H1 (cell line): ENCODE measurements around the gene OLIG2. TPM values are rescaled to one million over a fixed set of nuclear protein-coding genes. Genes with fewer than 3 reads are reported as not detected.

Experiments used
- CTCF ChIA-PET: fragments of 300-600 bp; sonication (Branson Sonifier 250); formaldehyde crosslinking; loops from one replicate; lab custom pipeline; 2021; ENCODE audit not compliant: partially characterized antibody; lab: Charles Lee
- POLR2A ChIA-PET: fragments of 300-600 bp; sonication (Branson Sonifier 250); formaldehyde crosslinking; loops from one replicate; lab custom pipeline; 2021; ENCODE audit warnings: inconsistent platforms; ENCODE audit not compliant: partially characterized antibody; lab: Charles Lee
- DNase-seq, 2 experiments: peaks; one replicate each; pipeline versions ENCODE4 v3.0.0 to v3.0.0-alpha.2; 2010 to 2022; ENCODE audit warnings: low spot score in 2 of 2, low read depth in 1 of 2, mixed read lengths in 1 of 2
- FAIRE-seq: peaks from 2 replicates; lab custom pipeline; 2011; peaks lifted over from hg19 to GRCh38; lab: Jason Lieb, UNC
- H2AFZ ChIP-seq: 2 replicates; pipeline ENCODE4 v1.8.1; 2012; ENCODE audit warnings: low read length, inconsistent platforms
- H2AK5ac ChIP-seq: 2 replicates; pipeline ENCODE4 v1.6.1; 2013; ENCODE audit warnings: low read depth, low read length
- H2BK120ac ChIP-seq: replicated peaks from 2 replicates; pipeline ENCODE3; 2013; ENCODE audit warnings: low read depth, low read length, inconsistent platforms
- H2BK12ac ChIP-seq: 2 replicates; pipeline ENCODE4 v1.6.1; 2013; ENCODE audit warnings: low read depth, low read length
- H2BK15ac ChIP-seq: 2 replicates; pipeline ENCODE4 v1.6.1; 2013; ENCODE audit warnings: low read length
- H2BK20ac ChIP-seq: 2 replicates; pipeline ENCODE4 v1.6.1; 2013; ENCODE audit warnings: low read length
- H2BK5ac ChIP-seq: 2 replicates; pipeline ENCODE4 v1.6.1; 2013; ENCODE audit warnings: low read depth, low read length
- H3K14ac ChIP-seq: 2 replicates; pipeline ENCODE4 v1.6.1; 2013; ENCODE audit warnings: inconsistent platforms; ENCODE audit not compliant: insufficient read length
- H3K18ac ChIP-seq: 2 replicates; pipeline ENCODE4 v1.6.1; 2013; ENCODE audit warnings: low read length; ENCODE audit errors: extremely low read depth
- H3K23ac ChIP-seq: 2 replicates; pipeline ENCODE4 v1.6.1; 2013; ENCODE audit warnings: inconsistent platforms; ENCODE audit not compliant: insufficient read length
- H3K23me2 ChIP-seq: 2 replicates; pipeline ENCODE4 v1.6.1; 2013; ENCODE audit warnings: low read depth, low read length
- H3K27ac ChIP-seq: 2 replicates; pipeline ENCODE4 v1.6.1; 2011; ENCODE audit warnings: low read depth, low read length, inconsistent platforms
- H3K27me3 ChIP-seq, 4 experiments: replicated peaks in 1 of 4; 1 replicate in 1 of 4; 2 replicates in 3 of 4; pipeline versions ENCODE4 v1.6.1 to v1.8.1; 2011 to 2013; ENCODE audit warnings: low read length in 3 of 4, mild to moderate bottlenecking in 3 of 4, inconsistent platforms in 2 of 4, mixed read lengths in 2 of 4, moderate library complexity in 1 of 4; ENCODE audit not compliant: control insufficient read depth in 3 of 4, insufficient read depth in 3 of 4; ENCODE audit errors: extremely low read depth in 1 of 4
- H3K36me3 ChIP-seq, 4 experiments: 2 replicates each; pipeline versions ENCODE4 v1.6.1 to v1.8.1; 2011 to 2013; ENCODE audit warnings: mild to moderate bottlenecking in 4 of 4, low read length in 3 of 4, moderate library complexity in 2 of 4, control low read depth in 1 of 4, inconsistent platforms in 1 of 4; ENCODE audit not compliant: insufficient read depth in 4 of 4, control insufficient read depth in 2 of 4
- H3K4ac ChIP-seq: replicated peaks from 2 replicates; pipeline ENCODE3; 2013; ENCODE audit warnings: low read length, low read depth, mixed read lengths, inconsistent platforms; ENCODE audit not compliant: insufficient read length
- H3K4me1 ChIP-seq, 4 experiments: replicated peaks in 1 of 4; 1 replicate in 1 of 4; 2 replicates in 3 of 4; pipeline versions ENCODE4 v1.6.1 to v1.8.1; 2011 to 2013; ENCODE audit warnings: low read length in 3 of 4, inconsistent platforms in 2 of 4, mixed read lengths in 1 of 4; ENCODE audit not compliant: insufficient read depth in 4 of 4, control insufficient read depth in 3 of 4
- H3K4me2 ChIP-seq, 2 experiments: 2 replicates each; pipeline versions ENCODE4 v1.6.1 to v1.8.1; 2011 to 2013; ENCODE audit warnings: low read depth in 2 of 2, low read length in 2 of 2, control low read depth in 1 of 2, inconsistent platforms in 1 of 2, mild to moderate bottlenecking in 1 of 2; ENCODE audit not compliant: insufficient read depth in 1 of 2
- H3K4me3 ChIP-seq, 4 experiments: fragments of 200-600, 300-600 bp in 1 of 4; sonication (generic), shearing (Covaris generic), sonication (Bioruptor Twin) in 1 of 4; 2 replicates each; pipeline versions ENCODE4 v1.5.1 to v1.8.1; 2011 to 2016; ENCODE audit warnings: low read length in 4 of 4, low read depth in 3 of 4, control low read depth in 2 of 4, inconsistent platforms in 2 of 4, mild to moderate bottlenecking in 2 of 4, mixed read lengths in 1 of 4, moderate library complexity in 1 of 4; ENCODE audit not compliant: insufficient read depth in 2 of 4; ENCODE audit errors: extremely low read depth in 1 of 4
- H3K56ac ChIP-seq: replicated peaks from 2 replicates; pipeline ENCODE3; 2013; ENCODE audit warnings: low read depth, mild to moderate bottlenecking, mixed read lengths, low read length, inconsistent platforms; ENCODE audit not compliant: insufficient read length
- H3K79me1 ChIP-seq: 2 replicates; pipeline ENCODE4 v1.6.1; 2013; ENCODE audit warnings: low read depth, low read length, control low read depth
- H3K79me2 ChIP-seq, 2 experiments: 2 replicates each; pipeline versions ENCODE4 v1.6.1 to v1.8.1; 2012 to 2013; ENCODE audit warnings: low read length in 2 of 2, mild to moderate bottlenecking in 2 of 2, inconsistent platforms in 1 of 2; ENCODE audit not compliant: insufficient read depth in 2 of 2, control insufficient read depth in 1 of 2
- H3K9ac ChIP-seq, 4 experiments: replicated peaks in 1 of 4; 1 replicate in 1 of 4; 2 replicates in 3 of 4; pipeline versions ENCODE4 v1.6.1 to v1.8.1; 2011 to 2013; ENCODE audit warnings: low read depth in 3 of 4, low read length in 3 of 4, control low read depth in 2 of 4, mild to moderate bottlenecking in 2 of 4, moderate library complexity in 2 of 4, inconsistent platforms in 1 of 4; ENCODE audit errors: extremely low read depth in 1 of 4
- H3K9me3 ChIP-seq, 2 experiments: 2 replicates each; pipeline versions ENCODE4 v1.6.1 to v1.8.1; 2012 to 2013; ENCODE audit warnings: mild to moderate bottlenecking in 2 of 2, moderate library complexity in 2 of 2, control low read depth in 1 of 2, inconsistent platforms in 1 of 2, low read depth in 1 of 2, low read length in 1 of 2, mixed read lengths in 1 of 2; ENCODE audit not compliant: insufficient read depth in 2 of 2
- H4K20me1 ChIP-seq, 2 experiments: replicated peaks in 1 of 2; 2 replicates each; pipeline versions ENCODE3 to v1.8.1; 2011 to 2013; ENCODE audit warnings: inconsistent platforms in 2 of 2, low read length in 2 of 2, mild to moderate bottlenecking in 1 of 2; ENCODE audit not compliant: insufficient read depth in 2 of 2, control insufficient read depth in 1 of 2
- H4K5ac ChIP-seq: 2 replicates; pipeline ENCODE4 v1.6.1; 2013; ENCODE audit warnings: low read length, low read depth, mixed read lengths, inconsistent platforms; ENCODE audit not compliant: insufficient read length
- H4K8ac ChIP-seq: 2 replicates; pipeline ENCODE4 v1.8.0; 2013; ENCODE audit warnings: mild to moderate bottlenecking, moderate library complexity, low read length, inconsistent platforms; ENCODE audit not compliant: insufficient read depth; ENCODE audit errors: extremely low read depth
- H4K91ac ChIP-seq: replicated peaks from 2 replicates; pipeline ENCODE3; 2013; ENCODE audit warnings: low read length, mixed read lengths, inconsistent platforms; ENCODE audit not compliant: insufficient read length
- HDAC6 ChIP-seq: IDR thresholded peaks from one replicate; pipeline ENCODE4 v1.7.1; 2012; ENCODE audit warnings: low read depth, mild to moderate bottlenecking, inconsistent platforms, low read length, moderate library complexity
- RNF2 ChIP-seq: fragments of 200-900, 300-1000 bp; sonication (generic); IDR thresholded peaks from 2 replicates; pipeline ENCODE4 v1.7.1; 2016; ENCODE audit warnings: borderline replicate concordance, low read depth, mild to moderate bottlenecking, antibody characterized with exemption, low read length; ENCODE audit not compliant: poor library complexity, severe bottlenecking; ENCODE audit errors: missing control alignments
- WGBS, 2 experiments: shearing (Covaris generic) in 1 of 2; methylation state at CpG; one replicate each; pipeline versions ENCODE4 v1.1.6 to v1.1.7; 2013 to 2015; ENCODE audit warnings: low lambda C conversion rate in 2 of 2, mixed read lengths in 2 of 2, inconsistent platforms in 1 of 2, low coverage in 1 of 2, missing lambda C conversion rate in 1 of 2; ENCODE audit not compliant: insufficient replicate concordance in 2 of 2, insufficient coverage in 1 of 2, insufficient read length in 1 of 2; ENCODE audit errors: extremely low coverage in 1 of 2, missing lambda C conversion rate in 1 of 2; 5-methylcytosine and 5-hydroxymethylcytosine counted together
- polyA plus RNA-seq, 7 experiments: library from polyadenylated mRNA; depleted of rRNA in 3 of 7; stranded (reverse) in 5 of 7; unstranded in 2 of 7; fragments of >200 nt in 5 of 7; fragments of 200-250 nt in 2 of 7; gene quantifications; 1 replicate in 5 of 7; 2 replicates in 1 of 7; 4 replicates in 1 of 7; pipeline versions ENCODE4 v1.2.1 to v1.2.3, GENCODE V29; 2011 to 2013; ENCODE audit warnings: missing spikeins in 2 of 7, mixed read lengths in 2 of 7
- total RNA-seq: library from RNA; stranded (reverse); fragmentation: NEBNext Ultra II Directional; extraction: Animal tissue kit (Norgen Biotek cat#: 25700); gene quantifications from 2 replicates; pipeline ENCODE4 v1.2.1, GENCODE V29; 2021

The OLIG2 gene
- total and polyA plus RNA-seq, 2 of the 8 experiments (the other 6 are each of a cell fraction or from before 2014, with no cell fraction given): 0.79 TPM; not detected in 1

GRCh38 chr21:33022489-33022827 is 3.3 kb upstream of the OLIG2 start:
- FAIRE-seq: no peak
- H2BK15ac ChIP-seq: no peak overlapping the region
- TF ChIP-seq HDAC6 (no peak), RNF2 (peak; percentile 23)
- TF ChIP-seq, all 59 proteins: peak for 1
- Histone ChIP-seq H4K20me1 (peaks cover 7 to 14% of the 10 kb centered on the region in 2 experiments), H3K9ac (no peak overlapping the region), H3K9me3 (no peaks in the 10 kb centered on the region; a peak in 1 of 4 replicates), H4K5ac (no peak overlapping the region), H3K56ac (no peak overlapping the region), H2BK12ac (no peak overlapping the region), H3K18ac (no peak overlapping the region), H3K79me2 (no peaks in the 10 kb centered on the region), H4K8ac (no peak overlapping the region), H3K14ac (no peak overlapping the region), H3K4me3 (peak overlapping the region in 1 of 4 experiments; percentile 70; a peak in 4 of 8 replicates), H3K4ac (no peak overlapping the region), H3K79me1 (no peaks in the 10 kb centered on the region), H4K91ac (no peak overlapping the region), H3K27me3 (peaks cover 83 to 99% (median 95%) of the 10 kb centered on the region in 4 experiments), H3K4me1 (peaks cover 6 to 25% (median 21%) of the 10 kb centered on the region in 4 experiments), H3K36me3 (peaks cover 0 to 4% (median 0%) of the 10 kb centered on the region in 4 experiments; a peak in 1 of 8 replicates), H2AFZ (no peak overlapping the region), H2AK5ac (no peak overlapping the region), H2BK120ac (no peak overlapping the region), H3K4me2 (peak overlapping the region; percentile 66 to 95), H3K23me2 (peaks cover 16% of the 10 kb centered on the region), H2BK20ac (no peak overlapping the region), H3K27ac (no peak overlapping the region), H3K23ac (no peak overlapping the region), H2BK5ac (peak overlapping the region; percentile 5; the same call in 1 of the 2 replicates)
- ChIA-PET POLR2A (no interaction called here), CTCF (interaction anchor here (0.9 to 6.0 kb wide), 9 partner anchors 12 to 104 kb away, joined by 3 to 44 read pairs (median 4); no protein-coding TSS in a partner anchor)
- 28% methylated on average over 17 of the region's 17 CpGs; no CpG with 5 or more reads in 1 of the 2 experiments for WGBS, 2 experiments
- no peak for DNase-seq
